ENCODE data around the gene C1orf174. TPM values are rescaled to one million over a fixed set of nuclear protein-coding genes. Genes with fewer than 3 reads are reported as not detected.

The C1orf174 gene
- total and polyA plus RNA-seq, 2 of the 4 experiments (the other 2 are of a cell fraction), result 26.7 to 45.7 TPM

- Histone ChIP-seq H4K20me1 (ENCODE audit: insufficient read depth, low read length) (no peaks in the 10 kb centered on the region), H3K9me3 (ENCODE audit: control insufficient read depth, insufficient read depth, low read length) (no peaks in the 10 kb centered on the region), H3K4me1 (ENCODE audit: control insufficient read depth, insufficient read depth, low read length) (no peaks in the 10 kb centered on the region), H2BK20ac (ENCODE audit: low read depth, low read length) (no peak overlapping the region), H3K4ac (ENCODE audit: low read depth, low read length) (no peak overlapping the region), H2BK15ac (ENCODE audit: low read depth, low read length) (no peak overlapping the region), H2AK5ac (ENCODE audit: low read depth, low read length) (no peak overlapping the region), H4K8ac (ENCODE audit: low read depth in 2 of 2, low read length in 2 of 2) (no peak overlapping the region), H3K9me1 (ENCODE audit: insufficient read depth, low read length) (no peaks in the 10 kb centered on the region), H3K27me3 (ENCODE audit: control insufficient read depth, insufficient read depth, low read length) (no peaks in the 10 kb centered on the region), H3K23ac (ENCODE audit: low read depth, low read length) (no peak overlapping the region), H4K5ac (ENCODE audit: low read depth, low read length) (no peak overlapping the region), H4K91ac (ENCODE audit: insufficient read depth, low read depth, low read length) (no peak overlapping the region), H3K18ac (ENCODE audit: low read depth, low read length) (no peak overlapping the region), H3K36me3 (ENCODE audit: control insufficient read depth, insufficient read depth, low read length) (peaks cover 27% of the 10 kb centered on the region), H3K4me3 (ENCODE audit: insufficient read depth, low read depth, low read length) (no peak overlapping the region), H3K79me1 (ENCODE audit: low read depth in 1 of 2, low read length in 2 of 2) (no peaks in the 10 kb centered on the region; a peak in 1 of 4 replicates), H2AK9ac (replicated peaks; ENCODE audit: low read depth, low read length, poor library complexity) (no peak overlapping the region), H2BK120ac (ENCODE audit: low read depth, low read length) (no peak overlapping the region), H2BK5ac (ENCODE audit: low read depth, low read length, poor library complexity, severe bottlenecking) (no peak overlapping the region), H3K27ac (ENCODE audit: insufficient read depth, low read length) (no peak overlapping the region), H3K56ac (ENCODE audit: extremely low read depth, insufficient read depth, low read length) (no peak overlapping the region), H2AFZ (replicated peaks; ENCODE audit: low read length, poor library complexity) (no peak overlapping the region), H3K14ac (replicated peaks; ENCODE audit: low read depth, low read length) (no peak overlapping the region), H3K4me2 (ENCODE audit: low read depth, low read length) (no peak overlapping the region), H3K9ac (ENCODE audit: low read depth, low read length) (no peak overlapping the region)
- TF ChIP-seq SMC3 (IDR thresholded peaks at IDR 0.05; ENCODE audit: low read depth, low read length) (no peak), CTCF (conservative IDR thresholded peaks at IDR 0.05; ENCODE audit: low read depth, low read length) (no peak), POLR2A (IDR thresholded peaks at IDR 0.05; ENCODE audit: low read depth, low read length) (no peak), MAFK (IDR thresholded peaks at IDR 0.05; ENCODE audit: low read depth, low read length) (no peak), FOS (IDR thresholded peaks at IDR 0.05; ENCODE audit: low read depth, low read length) (no peak), CHD1 (IDR thresholded peaks at IDR 0.05; ENCODE audit: low read depth, low read length) (no peak), CEBPB (IDR thresholded peaks at IDR 0.05; ENCODE audit: low read depth, low read length) (no peak), USF2 (IDR thresholded peaks at IDR 0.05; ENCODE audit: low read depth, low read length) (no peak), RAD21 (IDR thresholded peaks at IDR 0.05; ENCODE audit: low read length) (no peak), MXI1 (IDR thresholded peaks at IDR 0.05; ENCODE audit: borderline replicate concordance, low read depth, low read length) (no peak), BHLHE40 (IDR thresholded peaks at IDR 0.05; ENCODE audit: low read depth, low read length) (no peak), NFE2L2 (IDR thresholded peaks at IDR 0.05; ENCODE audit: low read depth, low read length) (no peak), RCOR1 (IDR thresholded peaks at IDR 0.05; ENCODE audit: insufficient replicate concordance, low read length) (no peak), ELK1 (IDR thresholded peaks at IDR 0.05; ENCODE audit: borderline replicate concordance, low read depth, low read length) (no peak), RFX5 (IDR thresholded peaks at IDR 0.05; ENCODE audit: low read depth, low read length) (no peak), MAZ (IDR thresholded peaks at IDR 0.05; ENCODE audit: borderline replicate concordance, low read depth, low read length) (no peak)
- ChIA-PET POLR2A (ENCODE audit: unreplicated experiment) (no interaction called here), CTCF (no interaction called here)
- DNase-seq, result no peak
- 90% methylated on average over 9 of the region's 13 CpGs; no CpG with 5 or more reads in 1 of the 2 experiments for WGBS, 2 experiments (ENCODE audit: extremely low coverage in 2 of 2, insufficient read length in 1 of 2)
- intact Hi-C loops (cut with micrococcal nuclease) (no loop called here), dilution Hi-C loops (cut with HindIII; ENCODE audit: low sequenced_read_pairs, unreplicated experiment) (no loop called here), in situ Hi-C loops (cut with MboI; ENCODE audit: low sequenced_read_pairs) (loop anchor here (5.0 kb wide), 1 partner anchor 53 kb away; no protein-coding TSS in a partner anchor)
- no peak for ATAC-seq (ENCODE audit: low read depth)
- BruUV-seq (replicated peaks), result no TSS peak
These were observed 15.1 kb downstream of the C1orf174 start for GRCh38 chr1:3884966-3885365.

Measured in IMR-90 (cell line).